GM12872 (cell line): ENCODE results near the gene ATG14.

ENCODE experiments used
- CTCF ChIP-seq: IDR thresholded peaks from 3 replicates; pipeline ENCODE4 v1.5.1; 2011; ENCODE audit warnings: low read depth, mild to moderate bottlenecking, low read length, moderate library complexity; ENCODE audit not compliant: insufficient read depth

ATG14 gene

GRCh38 chr14:55450987-55451386 is 39.4 kb upstream of the ATG14 start:
- no peak for TF ChIP-seq CTCF

- TF ChIP-seq CTCF: no peak
Measured at GRCh38 chr14:55450539-55450938, 38.9 kb upstream of the ATG14 start.

- no peak for TF ChIP-seq CTCF
Measured at GRCh38 chr14:55450124-55450523, 38.5 kb upstream of the ATG14 start.

GRCh38 chr14:55449116-55449515 is 37.5 kb upstream of the ATG14 start:
- TF ChIP-seq CTCF: no peak

GRCh38 chr14:55448141-55448614 is 36.5 kb upstream of the ATG14 start:
- no peak for TF ChIP-seq CTCF

GRCh38 chr14:55446833-55447232 is 35.2 kb upstream of the ATG14 start:
- TF ChIP-seq CTCF: no peak

- peak; percentile 65; the same call in 2 of the 3 replicates for TF ChIP-seq CTCF
Measured at GRCh38 chr14:55446127-55446736, 34.6 kb upstream of the ATG14 start.
